ENCODE results near the gene PAQR3. TPM values are rescaled to one million over a fixed set of nuclear protein-coding genes. Genes with fewer than 3 reads are reported as not detected.
A peak's percentile ranks its signal among the peaks of the same experiment; 100 is the strongest.

Gene PAQR3, protein sequence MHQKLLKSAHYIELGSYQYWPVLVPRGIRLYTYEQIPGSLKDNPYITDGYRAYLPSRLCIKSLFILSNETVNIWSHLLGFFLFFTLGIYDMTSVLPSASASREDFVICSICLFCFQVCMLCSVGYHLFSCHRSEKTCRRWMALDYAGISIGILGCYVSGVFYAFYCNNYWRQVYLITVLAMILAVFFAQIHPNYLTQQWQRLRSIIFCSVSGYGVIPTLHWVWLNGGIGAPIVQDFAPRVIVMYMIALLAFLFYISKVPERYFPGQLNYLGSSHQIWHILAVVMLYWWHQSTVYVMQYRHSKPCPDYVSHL
- total RNA-seq (10 to 100 TPM in 2 of 10 donors, 1 to 10 TPM in 8; 5.7 to 10.6 (median 8.2) TPM), polyA plus RNA-seq (1 to 10 TPM; 3.6 to 4.4 TPM)
- long read RNA-seq, donor 1, full-length matches to known transcripts: 8 of 10 reads
- long read RNA-seq, donor 1, partial matches to known transcripts: 1 of 10 reads
- long read RNA-seq, donor 1, other reads (novel, unspliced or antisense): 1 of 10 reads
- long read RNA-seq, donor 2, full-length matches to known transcripts: 15 of 20 reads
- long read RNA-seq, donor 2, partial matches to known transcripts: 0 of 20 reads
- long read RNA-seq, donor 2, other reads (novel, unspliced or antisense): 5 of 20 reads
- long read RNA-seq, donor 3, full-length matches to known transcripts: 2 of 6 reads
- long read RNA-seq, donor 3, partial matches to known transcripts: 0 of 6 reads
- long read RNA-seq, donor 3, other reads (novel, unspliced or antisense): 4 of 6 reads

DNA sequence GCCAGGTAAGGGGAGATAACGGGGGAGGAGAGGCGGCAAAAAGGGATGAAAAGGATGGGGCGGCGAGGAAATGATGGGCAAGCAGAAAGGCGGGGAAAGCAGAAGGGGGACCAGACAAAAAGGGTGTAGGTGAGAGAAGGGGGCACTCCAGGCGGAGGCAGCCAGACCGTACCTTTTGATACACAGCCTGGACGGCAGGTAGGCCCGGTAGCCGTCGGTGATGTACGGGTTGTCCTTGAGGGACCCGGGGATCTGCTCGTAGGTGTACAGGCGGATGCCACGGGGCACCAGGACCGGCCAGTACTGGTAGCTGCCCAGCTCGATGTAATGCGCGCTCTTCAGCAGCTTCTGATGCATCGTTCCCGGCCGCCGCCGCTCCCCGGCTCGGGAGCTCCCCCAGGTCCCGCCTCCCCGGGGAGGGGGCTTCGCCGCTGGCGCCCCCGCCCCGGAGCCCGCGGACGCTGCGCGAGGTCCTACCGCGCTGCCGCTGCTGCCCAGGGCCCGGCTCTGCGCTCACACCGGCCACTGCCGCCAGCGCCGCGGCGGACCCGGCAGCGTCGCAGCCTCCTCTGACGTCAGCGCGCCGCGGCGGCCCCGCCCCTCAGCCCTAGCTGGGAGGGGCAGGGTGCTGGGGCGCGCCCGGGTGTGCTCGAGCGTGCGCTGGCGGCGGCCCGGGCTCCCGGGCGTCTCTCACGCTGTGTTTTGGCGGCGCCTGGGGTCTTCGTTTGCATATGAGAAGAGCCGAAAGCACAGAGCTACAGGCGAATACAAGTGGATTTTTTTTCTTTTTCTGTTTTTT lies at the start of gene PAQR3:
Gene PAQR3 (minus strand): TSS at position 571 of the 799 bp plus-strand sequence. CDS start 214 bp downstream, at position 357.
- Histone ChIP-seq H3K9me3 (no peaks in the 10 kb centered on the region), H3K27ac (peak within 1 kb of the TSS in 9 of 10 donors; percentile 54 to 87 (median 70)), H3K4me1 (peaks cover 0 to 28% (median 18%) of the 10 kb centered on the region in 9 donors), H3K4me3 (peak within 1 kb of the TSS; percentile 57 to 98 (median 92)), H3K27me3 (no peaks in the 10 kb centered on the region), H3K36me3 (peaks cover 0 to 7% (median 0%) of the 10 kb centered on the region in 9 donors)
- TF ChIP-seq, protein P1, sequence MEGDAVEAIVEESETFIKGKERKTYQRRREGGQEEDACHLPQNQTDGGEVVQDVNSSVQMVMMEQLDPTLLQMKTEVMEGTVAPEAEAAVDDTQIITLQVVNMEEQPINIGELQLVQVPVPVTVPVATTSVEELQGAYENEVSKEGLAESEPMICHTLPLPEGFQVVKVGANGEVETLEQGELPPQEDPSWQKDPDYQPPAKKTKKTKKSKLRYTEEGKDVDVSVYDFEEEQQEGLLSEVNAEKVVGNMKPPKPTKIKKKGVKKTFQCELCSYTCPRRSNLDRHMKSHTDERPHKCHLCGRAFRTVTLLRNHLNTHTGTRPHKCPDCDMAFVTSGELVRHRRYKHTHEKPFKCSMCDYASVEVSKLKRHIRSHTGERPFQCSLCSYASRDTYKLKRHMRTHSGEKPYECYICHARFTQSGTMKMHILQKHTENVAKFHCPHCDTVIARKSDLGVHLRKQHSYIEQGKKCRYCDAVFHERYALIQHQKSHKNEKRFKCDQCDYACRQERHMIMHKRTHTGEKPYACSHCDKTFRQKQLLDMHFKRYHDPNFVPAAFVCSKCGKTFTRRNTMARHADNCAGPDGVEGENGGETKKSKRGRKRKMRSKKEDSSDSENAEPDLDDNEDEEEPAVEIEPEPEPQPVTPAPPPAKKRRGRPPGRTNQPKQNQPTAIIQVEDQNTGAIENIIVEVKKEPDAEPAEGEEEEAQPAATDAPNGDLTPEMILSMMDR (IDR thresholded peaks at IDR 0.05): no peak
- intact Hi-C loops (cut with DNase I): no loop called here
- peak; percentile 80 to 90 for DNase-seq
- peak; percentile 99 to 100 (median 99) for ATAC-seq
- 0 to 1% methylated on average over 75 to 77 of the region's 77 CpGs for WGBS, 2 donors

DNA sequence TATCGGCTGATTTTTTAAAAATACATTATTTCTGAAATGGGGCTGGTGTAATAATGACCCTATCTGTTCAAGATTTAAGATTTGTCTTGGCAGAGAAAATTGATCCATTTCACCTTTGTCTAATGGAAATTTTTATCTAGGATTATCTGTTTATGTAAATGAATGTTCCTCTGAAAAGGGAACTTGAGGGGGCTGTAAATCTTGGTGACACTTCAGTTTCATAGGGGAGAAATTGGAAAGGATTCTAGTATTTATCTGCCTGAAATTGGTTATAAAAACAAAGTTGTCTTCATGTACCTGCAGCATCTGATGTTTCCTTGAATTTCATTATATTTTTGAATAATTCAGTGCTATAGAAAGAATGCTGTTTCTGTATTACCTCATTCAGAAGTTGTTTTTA lies 48.4 kb upstream of the PAQR3 start:
- Histone ChIP-seq H3K27ac (no peak overlapping the region), H3K9me3 (no peaks in the 10 kb centered on the region), H3K4me3 (no peak overlapping the region), H3K36me3 (no peaks in the 10 kb centered on the region), H3K4me1 (no peaks in the 10 kb centered on the region), H3K27me3 (no peaks in the 10 kb centered on the region)
- intact Hi-C loops (cut with DNase I): no loop called here
- 92 to 97% methylated on average over 1 of the region's 1 CpG for WGBS, 2 donors
- ATAC-seq (no peak), DNase-seq (no peak)
- TF ChIP-seq, protein P1 (IDR thresholded peaks at IDR 0.05): no peak

DNA sequence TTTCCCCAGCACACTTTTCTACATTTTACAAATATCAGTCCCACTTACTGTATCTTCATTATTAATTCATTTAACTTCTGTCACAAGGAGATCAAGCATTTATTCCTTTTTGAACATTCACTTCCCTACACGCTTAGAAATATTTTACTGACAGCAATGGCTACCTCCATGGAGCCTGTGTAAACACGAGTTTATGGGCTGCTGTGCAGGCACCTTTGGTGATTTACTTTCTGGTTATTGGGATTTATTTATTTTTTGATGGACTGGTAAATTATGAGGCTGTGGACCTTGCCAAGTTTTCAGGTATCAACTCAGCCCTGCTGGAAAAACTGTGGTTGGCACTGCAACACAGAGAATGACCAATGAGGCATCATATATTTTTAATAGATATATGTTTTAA lies 45.4 kb upstream of the PAQR3 start:
- Histone ChIP-seq H3K27ac (no peak overlapping the region), H3K36me3 (no peaks in the 10 kb centered on the region), H3K27me3 (no peaks in the 10 kb centered on the region), H3K4me3 (no peak overlapping the region), H3K9me3 (no peaks in the 10 kb centered on the region), H3K4me1 (no peaks in the 10 kb centered on the region)
- TF ChIP-seq, protein P1 (IDR thresholded peaks at IDR 0.05): no peak
- WGBS, 2 donors: 73 to 74% methylated on average over 2 of the region's 2 CpGs
- DNase-seq: no peak
- no peak for ATAC-seq
- intact Hi-C loops (cut with DNase I): no loop called here

DNA sequence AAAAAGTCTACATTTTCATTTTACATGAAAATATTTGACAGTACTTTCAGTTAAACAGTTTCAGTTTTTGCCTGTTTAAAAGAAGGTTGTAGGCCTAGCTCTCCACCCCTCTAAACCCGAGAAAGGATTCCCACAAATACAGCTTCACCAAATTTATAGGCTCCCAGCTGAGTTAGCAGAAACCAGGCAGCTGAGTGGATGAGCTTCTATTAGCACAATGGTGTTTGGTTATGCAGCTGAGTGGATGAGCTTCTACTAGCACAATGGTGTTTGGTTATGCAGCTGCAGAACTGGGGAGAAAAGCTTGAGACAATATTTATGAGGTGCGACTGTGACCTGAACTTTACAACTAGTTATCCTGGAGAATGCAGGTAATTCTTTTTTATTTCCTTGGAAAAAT lies 36.6 kb upstream of the PAQR3 start:
- WGBS, 2 donors: 89 to 98% methylated on average over 2 of the region's 2 CpGs
- DNase-seq: no peak
- TF ChIP-seq, protein P1 (IDR thresholded peaks at IDR 0.05): no peak
- Histone ChIP-seq H3K4me3 (no peak overlapping the region), H3K27ac (no peak overlapping the region), H3K27me3 (no peaks in the 10 kb centered on the region), H3K4me1 (peaks cover 0 to 12% (median 0%) of the 10 kb centered on the region in 9 donors), H3K36me3 (no peaks in the 10 kb centered on the region), H3K9me3 (peaks cover 0 to 3% (median 0%) of the 10 kb centered on the region in 11 donors)
- intact Hi-C loops (cut with DNase I): no loop called here
- no peak for ATAC-seq
